ENCODE results near the gene UHRF1. TPM values are rescaled to one million over a fixed set of nuclear protein-coding genes. Genes with fewer than 3 reads are reported as not detected.

Gene UHRF1
- total and polyA plus RNA-seq, 2 of the 13 experiments (the other 11 are each of a cell fraction or from before 2014, with no cell fraction given), result 6.8 to 78.4 TPM

- TF ChIP-seq, protein P1, sequence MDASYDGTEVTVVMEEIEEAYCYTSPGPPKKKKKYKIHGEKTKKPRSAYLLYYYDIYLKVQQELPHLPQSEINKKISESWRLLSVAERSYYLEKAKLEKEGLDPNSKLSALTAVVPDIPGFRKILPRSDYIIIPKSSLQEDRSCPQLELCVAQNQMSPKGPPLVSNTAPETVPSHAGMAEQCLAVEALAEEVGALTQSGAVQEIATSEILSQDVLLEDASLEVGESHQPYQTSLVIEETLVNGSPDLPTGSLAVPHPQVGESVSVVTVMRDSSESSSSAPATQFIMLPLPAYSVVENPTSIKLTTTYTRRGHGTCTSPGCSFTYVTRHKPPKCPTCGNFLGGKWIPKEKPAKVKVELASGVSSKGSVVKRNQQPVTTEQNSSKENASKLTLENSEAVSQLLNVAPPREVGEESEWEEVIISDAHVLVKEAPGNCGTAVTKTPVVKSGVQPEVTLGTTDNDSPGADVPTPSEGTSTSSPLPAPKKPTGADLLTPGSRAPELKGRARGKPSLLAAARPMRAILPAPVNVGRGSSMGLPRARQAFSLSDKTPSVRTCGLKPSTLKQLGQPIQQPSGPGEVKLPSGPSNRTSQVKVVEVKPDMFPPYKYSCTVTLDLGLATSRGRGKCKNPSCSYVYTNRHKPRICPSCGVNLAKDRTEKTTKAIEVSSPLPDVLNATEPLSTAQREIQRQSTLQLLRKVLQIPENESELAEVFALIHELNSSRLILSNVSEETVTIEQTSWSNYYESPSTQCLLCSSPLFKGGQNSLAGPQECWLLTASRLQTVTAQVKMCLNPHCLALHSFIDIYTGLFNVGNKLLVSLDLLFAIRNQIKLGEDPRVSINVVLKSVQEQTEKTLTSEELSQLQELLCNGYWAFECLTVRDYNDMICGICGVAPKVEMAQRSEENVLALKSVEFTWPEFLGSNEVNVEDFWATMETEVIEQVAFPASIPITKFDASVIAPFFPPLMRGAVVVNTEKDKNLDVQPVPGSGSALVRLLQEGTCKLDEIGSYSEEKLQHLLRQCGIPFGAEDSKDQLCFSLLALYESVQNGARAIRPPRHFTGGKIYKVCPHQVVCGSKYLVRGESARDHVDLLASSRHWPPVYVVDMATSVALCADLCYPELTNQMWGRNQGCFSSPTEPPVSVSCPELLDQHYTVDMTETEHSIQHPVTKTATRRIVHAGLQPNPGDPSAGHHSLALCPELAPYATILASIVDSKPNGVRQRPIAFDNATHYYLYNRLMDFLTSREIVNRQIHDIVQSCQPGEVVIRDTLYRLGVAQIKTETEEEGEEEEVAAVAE (CRISPR knock-in tag; IDR thresholded peaks at IDR 0.05; ENCODE audit: borderline replicate concordance), result no peak
- TF ChIP-seq ZNF432 (CRISPR knock-in tag; IDR thresholded peaks at IDR 0.05; ENCODE audit: borderline replicate concordance) (no peak), CREB1 (IDR thresholded peaks at IDR 0.05) (no peak), CREB1 (CRISPR knock-in tag; IDR thresholded peaks at IDR 0.05) (no peak), ZC3H13 (CRISPR knock-in tag; IDR thresholded peaks at IDR 0.05) (no peak), ZNF276 (CRISPR knock-in tag; IDR thresholded peaks at IDR 0.05; ENCODE audit: low read depth) (no peak)
- TF ChIP-seq, protein P2, sequence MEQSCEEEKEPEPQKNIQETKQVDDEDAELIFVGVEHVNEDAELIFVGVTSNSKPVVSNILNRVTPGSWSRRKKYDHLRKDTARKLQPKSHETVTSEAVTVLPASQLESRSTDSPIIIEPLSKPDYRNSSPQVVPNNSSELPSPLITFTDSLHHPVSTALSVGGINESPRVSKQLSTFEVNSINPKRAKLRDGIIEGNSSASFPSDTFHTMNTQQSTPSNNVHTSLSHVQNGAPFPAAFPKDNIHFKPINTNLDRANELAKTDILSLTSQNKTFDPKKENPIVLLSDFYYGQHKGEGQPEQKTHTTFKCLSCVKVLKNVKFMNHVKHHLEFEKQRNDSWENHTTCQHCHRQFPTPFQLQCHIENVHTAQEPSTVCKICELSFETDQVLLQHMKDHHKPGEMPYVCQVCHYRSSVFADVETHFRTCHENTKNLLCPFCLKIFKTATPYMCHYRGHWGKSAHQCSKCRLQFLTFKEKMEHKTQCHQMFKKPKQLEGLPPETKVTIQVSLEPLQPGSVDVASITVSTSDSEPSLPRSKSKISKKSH (CRISPR knock-in tag; IDR thresholded peaks at IDR 0.05; ENCODE audit: borderline replicate concordance), result no peak
- TF ChIP-seq, protein P3, sequence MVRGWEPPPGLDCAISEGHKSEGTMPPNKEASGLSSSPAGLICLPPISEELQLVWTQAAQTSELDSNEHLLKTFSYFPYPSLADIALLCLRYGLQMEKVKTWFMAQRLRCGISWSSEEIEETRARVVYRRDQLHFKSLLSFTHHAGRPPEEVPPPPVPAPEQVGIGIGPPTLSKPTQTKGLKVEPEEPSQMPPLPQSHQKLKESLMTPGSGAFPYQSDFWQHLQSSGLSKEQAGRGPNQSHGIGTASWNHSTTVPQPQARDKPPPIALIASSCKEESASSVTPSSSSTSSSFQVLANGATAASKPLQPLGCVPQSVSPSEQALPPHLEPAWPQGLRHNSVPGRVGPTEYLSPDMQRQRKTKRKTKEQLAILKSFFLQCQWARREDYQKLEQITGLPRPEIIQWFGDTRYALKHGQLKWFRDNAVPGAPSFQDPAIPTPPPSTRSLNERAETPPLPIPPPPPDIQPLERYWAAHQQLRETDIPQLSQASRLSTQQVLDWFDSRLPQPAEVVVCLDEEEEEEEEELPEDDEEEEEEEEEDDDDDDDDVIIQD (CRISPR knock-in tag; IDR thresholded peaks at IDR 0.05; ENCODE audit: low read depth), result no peak
Measured at GRCh38 chr19:4974880-4975469, 65.7 kb downstream of the UHRF1 start (continued).
